C4-2B (cell line): ENCODE results near the gene NXPH3.

ENCODE experiments used
- CTCF ChIP-seq: fragments of 450-650 bp; conservative IDR thresholded peaks from 2 replicates; pipeline ENCODE4 v1.5.1; 2017; ENCODE audit warnings: mild to moderate bottlenecking
- ZFX ChIP-seq: fragments of 450-650 bp; IDR thresholded peaks from 2 replicates; pipeline ENCODE4 v1.6.1; 2017

GRCh38 chr17:49587366-49588073 is 11.8 kb downstream of the NXPH3 start:
- TF ChIP-seq CTCF (no peak), ZFX (no peak)
